OCI-LY1 (cell line): ENCODE results near the gene ARRDC2.

Source experiments
- EZH2 ChIP-seq: fragments of 200-600 bp; sonication (generic), shearing (Covaris generic); IDR thresholded peaks from 2 replicates; pipeline ENCODE4 v1.8.0; 2017; ENCODE audit warnings: borderline replicate concordance, mixed run types, mild to moderate bottlenecking, antibody characterized with exemption, low read length, moderate library complexity, mixed read lengths
- TF ChIP-seq, protein P1 (sequence below): fragments of 200-600 bp; sonication (generic), shearing (Covaris generic); IDR thresholded peaks from 2 replicates; pipeline ENCODE4 v1.5.1; 2017; ENCODE audit warnings: mild to moderate bottlenecking, antibody characterized with exemption, low read length, moderate library complexity, mixed read lengths

DNA sequence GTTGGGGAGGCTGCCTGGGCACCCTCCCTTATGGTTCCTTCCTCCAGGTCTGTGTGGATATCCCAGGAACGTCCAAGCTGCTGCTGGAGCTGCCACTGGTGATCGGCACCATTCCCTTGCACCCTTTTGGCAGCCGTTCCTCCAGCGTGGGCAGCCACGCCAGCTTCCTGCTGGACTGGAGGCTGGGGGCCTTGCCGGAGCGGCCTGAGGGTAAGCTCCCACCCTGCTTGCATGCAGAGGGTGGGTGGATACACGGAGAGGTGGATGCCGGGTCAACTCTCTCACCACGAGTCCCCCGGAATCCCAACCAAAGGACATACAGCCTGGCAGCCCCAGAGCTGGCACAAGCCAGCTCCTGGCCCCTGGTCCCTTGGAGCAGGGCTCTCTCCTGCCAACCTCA is 2.2 kb downstream of the ARRDC2 start:
- no peak for TF ChIP-seq EZH2
- TF ChIP-seq, protein P1, sequence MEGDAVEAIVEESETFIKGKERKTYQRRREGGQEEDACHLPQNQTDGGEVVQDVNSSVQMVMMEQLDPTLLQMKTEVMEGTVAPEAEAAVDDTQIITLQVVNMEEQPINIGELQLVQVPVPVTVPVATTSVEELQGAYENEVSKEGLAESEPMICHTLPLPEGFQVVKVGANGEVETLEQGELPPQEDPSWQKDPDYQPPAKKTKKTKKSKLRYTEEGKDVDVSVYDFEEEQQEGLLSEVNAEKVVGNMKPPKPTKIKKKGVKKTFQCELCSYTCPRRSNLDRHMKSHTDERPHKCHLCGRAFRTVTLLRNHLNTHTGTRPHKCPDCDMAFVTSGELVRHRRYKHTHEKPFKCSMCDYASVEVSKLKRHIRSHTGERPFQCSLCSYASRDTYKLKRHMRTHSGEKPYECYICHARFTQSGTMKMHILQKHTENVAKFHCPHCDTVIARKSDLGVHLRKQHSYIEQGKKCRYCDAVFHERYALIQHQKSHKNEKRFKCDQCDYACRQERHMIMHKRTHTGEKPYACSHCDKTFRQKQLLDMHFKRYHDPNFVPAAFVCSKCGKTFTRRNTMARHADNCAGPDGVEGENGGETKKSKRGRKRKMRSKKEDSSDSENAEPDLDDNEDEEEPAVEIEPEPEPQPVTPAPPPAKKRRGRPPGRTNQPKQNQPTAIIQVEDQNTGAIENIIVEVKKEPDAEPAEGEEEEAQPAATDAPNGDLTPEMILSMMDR = no peak
